ENCODE data around the gene GSTA2.
"Not testable (repeated sequence)": the region's sequence is repeated elsewhere in the genome, so short reads cannot be mapped to it uniquely, and the experiment has no call there.

The GSTA2 gene

DNA sequence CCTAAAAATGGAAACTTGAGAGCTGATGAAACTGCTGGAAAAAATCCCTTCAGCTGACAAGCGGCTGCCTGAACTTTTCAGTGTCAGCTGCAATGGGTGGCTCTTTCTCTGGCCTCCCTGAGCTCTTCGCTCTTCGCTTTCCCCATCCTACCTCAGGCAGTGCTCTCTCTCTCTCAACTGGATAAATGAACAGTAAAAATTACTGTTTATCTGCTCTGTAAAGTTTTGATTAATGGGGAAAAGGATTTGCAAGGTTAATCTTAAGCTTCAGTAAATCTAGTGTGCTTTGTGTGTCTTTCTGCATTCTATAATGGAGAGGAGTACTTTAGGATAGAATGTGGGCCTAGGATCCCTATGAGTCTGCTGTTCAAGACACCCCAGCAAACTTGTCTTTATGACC lies 57.3 kb downstream of the GSTA2 start (continued):
- TF ChIP-seq ZNF48 (tag by site-specific recombination; IDR thresholded peaks at IDR 0.05) (no peak), ZNF184 (tag by site-specific recombination; IDR thresholded peaks at IDR 0.05) (no peak), ZFP3 (tag by site-specific recombination; IDR thresholded peaks at IDR 0.05; ENCODE audit: low read depth) (no peak), ZNF623 (tag by site-specific recombination; IDR thresholded peaks at IDR 0.05) (no peak), WT1 (tag by site-specific recombination; IDR thresholded peaks at IDR 0.05) (no peak), ZNF777 (tag by site-specific recombination; IDR thresholded peaks at IDR 0.05; ENCODE audit: borderline replicate concordance) (no peak), ZNF37A (tag by site-specific recombination; IDR thresholded peaks at IDR 0.05) (no peak)
- TF ChIP-seq, protein P1, sequence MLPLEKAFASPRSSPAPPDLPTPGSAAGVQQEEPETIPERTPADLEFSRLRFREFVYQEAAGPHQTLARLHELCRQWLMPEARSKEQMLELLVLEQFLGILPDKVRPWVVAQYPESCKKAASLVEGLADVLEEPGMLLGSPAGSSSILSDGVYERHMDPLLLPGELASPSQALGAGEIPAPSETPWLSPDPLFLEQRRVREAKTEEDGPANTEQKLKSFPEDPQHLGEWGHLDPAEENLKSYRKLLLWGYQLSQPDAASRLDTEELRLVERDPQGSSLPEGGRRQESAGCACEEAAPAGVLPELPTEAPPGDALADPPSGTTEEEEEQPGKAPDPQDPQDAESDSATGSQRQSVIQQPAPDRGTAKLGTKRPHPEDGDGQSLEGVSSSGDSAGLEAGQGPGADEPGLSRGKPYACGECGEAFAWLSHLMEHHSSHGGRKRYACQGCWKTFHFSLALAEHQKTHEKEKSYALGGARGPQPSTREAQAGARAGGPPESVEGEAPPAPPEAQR (tag by site-specific recombination; IDR thresholded peaks at IDR 0.05), result no peak
- TF ChIP-seq, protein P2, sequence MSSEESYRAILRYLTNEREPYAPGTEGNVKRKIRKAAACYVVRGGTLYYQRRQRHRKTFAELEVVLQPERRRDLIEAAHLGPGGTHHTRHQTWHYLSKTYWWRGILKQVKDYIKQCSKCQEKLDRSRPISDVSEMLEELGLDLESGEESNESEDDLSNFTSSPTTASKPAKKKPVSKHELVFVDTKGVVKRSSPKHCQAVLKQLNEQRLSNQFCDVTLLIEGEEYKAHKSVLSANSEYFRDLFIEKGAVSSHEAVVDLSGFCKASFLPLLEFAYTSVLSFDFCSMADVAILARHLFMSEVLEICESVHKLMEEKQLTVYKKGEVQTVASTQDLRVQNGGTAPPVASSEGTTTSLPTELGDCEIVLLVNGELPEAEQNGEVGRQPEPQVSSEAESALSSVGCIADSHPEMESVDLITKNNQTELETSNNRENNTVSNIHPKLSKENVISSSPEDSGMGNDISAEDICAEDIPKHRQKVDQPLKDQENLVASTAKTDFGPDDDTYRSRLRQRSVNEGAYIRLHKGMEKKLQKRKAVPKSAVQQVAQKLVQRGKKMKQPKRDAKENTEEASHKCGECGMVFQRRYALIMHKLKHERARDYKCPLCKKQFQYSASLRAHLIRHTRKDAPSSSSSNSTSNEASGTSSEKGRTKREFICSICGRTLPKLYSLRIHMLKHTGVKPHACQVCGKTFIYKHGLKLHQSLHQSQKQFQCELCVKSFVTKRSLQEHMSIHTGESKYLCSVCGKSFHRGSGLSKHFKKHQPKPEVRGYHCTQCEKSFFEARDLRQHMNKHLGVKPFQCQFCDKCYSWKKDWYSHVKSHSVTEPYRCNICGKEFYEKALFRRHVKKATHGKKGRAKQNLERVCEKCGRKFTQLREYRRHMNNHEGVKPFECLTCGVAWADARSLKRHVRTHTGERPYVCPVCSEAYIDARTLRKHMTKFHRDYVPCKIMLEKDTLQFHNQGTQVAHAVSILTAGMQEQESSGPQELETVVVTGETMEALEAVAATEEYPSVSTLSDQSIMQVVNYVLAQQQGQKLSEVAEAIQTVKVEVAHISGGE (tag by site-specific recombination; conservative IDR thresholded peaks at IDR 0.05; ENCODE audit: low read depth), result no peak

DNA sequence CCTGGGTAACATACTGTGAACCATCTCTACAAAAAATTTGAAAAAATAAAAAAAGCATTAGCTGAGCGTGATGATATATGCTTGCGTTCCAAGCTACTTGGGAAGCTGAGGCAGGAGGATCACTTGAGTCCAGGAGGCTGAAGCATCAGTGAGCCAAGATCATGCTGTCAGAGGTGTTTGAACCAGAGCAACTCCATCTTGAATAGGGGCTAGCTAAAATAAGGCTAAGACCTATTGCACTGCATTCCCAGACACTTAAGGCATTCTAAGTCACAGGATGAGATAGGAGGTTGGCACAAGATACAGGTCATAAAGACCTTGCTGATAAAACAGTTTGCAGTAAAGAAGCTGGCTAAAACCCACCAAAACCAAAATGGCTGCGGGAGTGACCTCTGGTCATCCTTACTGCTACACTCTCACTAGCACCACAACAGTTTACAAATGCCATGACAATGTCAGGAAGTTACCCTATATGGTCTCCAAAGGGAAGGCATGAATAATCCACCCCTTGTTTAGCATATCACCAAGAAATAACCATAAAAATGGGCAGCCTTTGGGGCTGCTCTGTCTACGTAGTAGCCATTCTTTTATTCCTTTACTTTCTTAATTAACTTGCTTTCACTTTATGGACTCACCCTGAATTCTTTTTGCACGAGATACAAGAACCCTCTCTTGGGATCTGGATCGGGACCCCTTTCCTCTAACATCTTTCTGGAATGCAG lies 58.3 kb downstream of the GSTA2 start:
- CTCF ChIA-PET; H3K27ac ChIP-seq (ENCODE audit: extremely low read depth, low read depth, low read length); H3K9me3 ChIP-seq (ENCODE audit: control insufficient read depth, insufficient read depth, low read depth, low read length); POLR2A ChIA-PET; H3K36me3 ChIP-seq (ENCODE audit: control insufficient read depth in 2 of 2, insufficient read depth in 1 of 2, low read length in 2 of 2); H3K4me1 ChIP-seq (ENCODE audit: control insufficient read depth, insufficient read depth, low read length); H3K4me3 ChIP-seq (ENCODE audit: low read depth, low read length): not testable (repeated sequence)

DNA sequence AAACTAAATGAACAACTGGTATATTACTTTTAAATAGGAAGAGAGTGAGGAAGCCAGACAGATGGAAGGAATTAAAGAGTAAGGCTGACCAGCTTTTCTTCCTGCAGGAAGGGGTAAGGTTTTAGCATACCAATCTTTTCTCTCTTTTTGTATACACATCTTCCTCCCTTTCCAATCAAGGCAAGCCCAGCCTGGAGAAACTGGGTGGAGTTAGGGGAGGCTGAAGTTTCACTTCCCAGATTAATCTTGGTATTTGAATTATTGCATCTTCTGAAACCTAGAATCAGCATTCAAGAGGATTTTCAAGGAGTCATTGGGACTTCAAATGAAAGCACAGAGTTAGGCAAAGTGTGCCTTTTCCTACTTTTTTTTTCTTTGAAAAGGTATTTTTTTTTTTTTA lies 59.2 kb downstream of the GSTA2 start:
- TF ChIP-seq ZNF404 (tag by site-specific recombination; IDR thresholded peaks at IDR 0.05) (no peak), ZNF266 (tag by site-specific recombination; IDR thresholded peaks at IDR 0.05; ENCODE audit: low read depth) (no peak), ZNF521 (tag by site-specific recombination; IDR thresholded peaks at IDR 0.05) (no peak)
- Histone ChIP-seq H3K4me3 (ENCODE audit: low read depth, low read length) (no peak overlapping the region), H3K36me3 (ENCODE audit: control insufficient read depth in 2 of 2, insufficient read depth in 1 of 2, low read length in 2 of 2) (no peaks in the 10 kb centered on the region), H3K27ac (ENCODE audit: extremely low read depth, low read depth, low read length) (no peak overlapping the region), H3K9me3 (ENCODE audit: control insufficient read depth, insufficient read depth, low read depth, low read length) (no peaks in the 10 kb centered on the region), H3K4me1 (ENCODE audit: control insufficient read depth, insufficient read depth, low read length) (no peaks in the 10 kb centered on the region)
- ChIA-PET CTCF (interaction anchor here (0.6 to 1.0 kb wide), 3 partner anchors 29 to 296 kb away, joined by 3 to 5 read pairs (median 3); no protein-coding TSS in a partner anchor), POLR2A (no interaction called here)
